Kidney (tissue), 14 donors: Measurements from ENCODE around the gene KCNK7. TPM values are rescaled to one million over a fixed set of nuclear protein-coding genes. Genes with fewer than 3 reads are reported as not detected.
A peak's percentile ranks its signal among the peaks of the same experiment; 100 is the strongest.

Experiments used
- DNase-seq, 5 donors: peaks; one replicate each; pipeline ENCODE4 v3.0.0-alpha.2; 2013 to 2020
- FAIRE-seq: peaks from 2 replicates; lab custom pipeline; 2012; peaks lifted over from hg19 to GRCh38; lab: Jason Lieb, UNC
- H3K27ac ChIP-seq, 2 donors: one replicate each; pipeline ENCODE4 v1.7.0; 2013; ENCODE audit warnings: low read depth in 2 of 2, low read length in 2 of 2, inconsistent platforms in 1 of 2
- H3K27me3 ChIP-seq: one replicate; pipeline ENCODE4 v1.7.1; 2013; ENCODE audit warnings: low read length, inconsistent platforms; ENCODE audit not compliant: control insufficient read depth, insufficient read depth
- H3K36me3 ChIP-seq, 3 donors: one replicate each; pipeline versions ENCODE4 v1.7.0 to v1.7.1; 2013; ENCODE audit warnings: low read length in 3 of 3, control low read depth in 1 of 3, inconsistent platforms in 1 of 3; ENCODE audit not compliant: insufficient read depth in 3 of 3, control insufficient read depth in 2 of 3
- H3K4me1 ChIP-seq, 3 donors: one replicate each; pipeline versions ENCODE4 v1.7.0 to v1.7.1; 2013; ENCODE audit warnings: low read length in 3 of 3, inconsistent platforms in 1 of 3, low read depth in 1 of 3; ENCODE audit not compliant: control insufficient read depth in 2 of 3, insufficient read depth in 2 of 3
- H3K4me3 ChIP-seq, 3 donors: one replicate each; pipeline versions ENCODE4 v1.7.0 to v1.8.1; 2013; ENCODE audit warnings: low read length in 3 of 3, control low read depth in 1 of 3, inconsistent platforms in 1 of 3
- H3K9ac ChIP-seq, 3 donors: one replicate each; pipeline versions ENCODE4 v1.7.0 to v1.7.1; 2013; ENCODE audit warnings: low read length in 3 of 3, control low read depth in 1 of 3, inconsistent platforms in 1 of 3
- H3K9me3 ChIP-seq, 3 donors: one replicate each; pipeline versions ENCODE4 v1.7.0 to v1.7.1; 2013; ENCODE audit warnings: low read length in 3 of 3, control low read depth in 1 of 3, inconsistent platforms in 1 of 3; ENCODE audit not compliant: control insufficient read depth in 2 of 3, insufficient read depth in 1 of 3
- CTCF ChIP-seq: IDR thresholded peaks from 3 replicates; pipeline ENCODE4 v1.5.1; 2012; ENCODE audit warnings: mild to moderate bottlenecking, moderate library complexity, borderline replicate concordance; ENCODE audit not compliant: insufficient read depth; ENCODE audit errors: extremely low read depth
- intact Hi-C: fragments of 100-400 bp; cut with DNase I; formaldehyde crosslinking; loops from one replicate; pipeline ENCODE4 v1.11.1; 2022
- polyA plus RNA-seq: library from polyadenylated mRNA; stranded (reverse); fragments of 350-450 nt; fragmentation: Illumina TruSeq; extraction: RNeasy Lipid Tissue Mini Kit (QIAGEN cat#74804); gene quantifications from one replicate; pipeline ENCODE4 v1.2.3, GENCODE V29; 2014; ENCODE audit warnings: low read depth, low replicate concordance; ENCODE audit not compliant: insufficient read depth
- total RNA-seq: library from RNA; stranded (reverse); fragmentation: NEBNext Ultra II Directional; extraction: Animal tissue kit (Norgen Biotek cat#: 25700); gene quantifications from one replicate; pipeline ENCODE4 v1.2.1, GENCODE V29; 2021
- donor health status: control.
- donor health status: control.
- donor health status: control.
- donor health status: control.
- donor health status: control.
- donor health status: DM: yes; HTN: yes; CAD: no.
- donor health status: Normal renal cell carcinoma (clear cell type).

Gene KCNK7
- total and polyA plus RNA-seq, 2 donors from 2014 or later, result 0.25 TPM; not detected in 1

GRCh38 chr11:65595131-65595530, 469 bp downstream of the KCNK7 start:
- FAIRE-seq, result no peak
- intact Hi-C loops, result no loop called here
- no peak overlapping the region for H3K9ac ChIP-seq

GRCh38 chr11:65593518-65594414, 1.8 kb downstream of the KCNK7 start:
- H3K27ac ChIP-seq, result no peak overlapping the region
- no peaks in the 10 kb centered on the region for H3K9me3 ChIP-seq
- H3K27me3 ChIP-seq, result no peaks in the 10 kb centered on the region
- H3K4me1 ChIP-seq, result peaks cover 0 to 4% (median 0%) of the 10 kb centered on the region in 3 donors
- no peak overlapping the region for H3K9ac ChIP-seq
- peak in 2 of 5 donors; percentile 50 to 52 for DNase-seq
- H3K4me3 ChIP-seq, result no peak overlapping the region
- no peak for FAIRE-seq
- peak; percentile 59 for TF ChIP-seq CTCF
- intact Hi-C loops, result no loop called here
- peaks cover 0 to 14% (median under 1%) of the 10 kb centered on the region in 3 donors for H3K36me3 ChIP-seq

More at GRCh38 chr11:65595131-65595530, 469 bp downstream of the KCNK7 start:
- Histone ChIP-seq H3K27ac (no peak overlapping the region), H3K4me1 (peaks cover 0 to 4% (median 0%) of the 10 kb centered on the region in 3 donors), H3K27me3 (no peaks in the 10 kb centered on the region), H3K9me3 (no peaks in the 10 kb centered on the region), H3K36me3 (peaks cover 0 to 18% (median 2%) of the 10 kb centered on the region in 3 donors), H3K4me3 (no peak overlapping the region)
- no peak for DNase-seq
- TF ChIP-seq CTCF, result no peak

GRCh38 chr11:65592858-65593517, 2.6 kb downstream of the KCNK7 start:
- FAIRE-seq (no peak), DNase-seq (peak in 3 of 5 donors; percentile 43 to 78 (median 68))
- Histone ChIP-seq H3K27me3 (no peaks in the 10 kb centered on the region), H3K9me3 (no peaks in the 10 kb centered on the region), H3K4me1 (peaks cover 0 to 8% (median 0%) of the 10 kb centered on the region in 3 donors), H3K27ac (no peak overlapping the region), H3K9ac (no peak overlapping the region), H3K36me3 (peaks cover 0 to 7% (median 0%) of the 10 kb centered on the region in 3 donors), H3K4me3 (no peak overlapping the region)
- TF ChIP-seq CTCF, result no peak
- intact Hi-C loops, result no loop called here
